PC-9 (cell line): Measurements from ENCODE around the gene ZFPM1.

ENCODE experiments used
- CTCF ChIP-seq: fragments of 200-600 bp; sonication (generic); conservative IDR thresholded peaks from 2 replicates; pipeline ENCODE4 v1.6.1; 2017; ENCODE audit warnings: mixed run types, antibody characterized with exemption, mild to moderate bottlenecking, moderate library complexity
- EZH2 ChIP-seq: fragments of 200-600 bp; sonication (generic); IDR thresholded peaks from 2 replicates; pipeline ENCODE4 v1.8.0; 2017; ENCODE audit warnings: antibody characterized with exemption, low read depth

GRCh38 chr16:88556294-88556988 is 103.4 kb downstream of the ZFPM1 start:
- TF ChIP-seq CTCF = no peak
- no peak for TF ChIP-seq EZH2
